HCT116 (cell line): ENCODE measurements around the gene DENND4A. TPM values are rescaled to one million over a fixed set of nuclear protein-coding genes. Genes with fewer than 3 reads are reported as not detected.

ENCODE experiments used
- ATAC-seq: fragments of 200-7000 bp; cut with Tn5 transposase; 2 replicates; pipeline ENCODE4 v1.9.1; 2020; ENCODE audit warnings: mild to moderate bottlenecking, moderate library complexity
- BruUV-seq: library from RNA; stranded (reverse); fragments of 400-500 nt; replicated peaks from 2 replicates; lab custom pipeline; 2021; lab: Mats Ljungman, UMichigan
- CTCF ChIA-PET: fragments of 300-600 bp; sonication (Branson Sonifier 250); formaldehyde crosslinking; loops from one replicate; lab custom pipeline; 2021; ENCODE audit warnings: antibody characterized with exemption; lab: Charles Lee
- POLR2A ChIA-PET: fragments of 300-600, 350-600 bp; sonication (Branson Sonifier 250); formaldehyde crosslinking; loops from one replicate; lab custom pipeline; 2021; ENCODE audit warnings: antibody characterized with exemption; lab: Charles Lee
- RAD21 ChIA-PET, 2 experiments: fragments of 300-600 bp; sonication (Branson Sonifier 250); formaldehyde crosslinking; loops; one replicate each; lab custom pipeline; 2023; ENCODE audit warnings: low total read pairs in 2 of 2; ENCODE audit not compliant: uncharacterized antibody in 2 of 2, unreplicated experiment in 2 of 2, low non-redundant PET in 1 of 2; lab: Charles Lee
- DNase-seq: peaks from one replicate; pipeline ENCODE4 v3.0.0-alpha.2; 2010; ENCODE audit warnings: low read depth, low spot score
- H2AFZ ChIP-seq: fragments of 200-600 bp; shearing (Covaris generic), sonication (generic); 2 replicates; pipeline ENCODE4 v1.6.1; 2017; ENCODE audit warnings: low read depth, mixed run types, mixed read lengths, antibody characterized with exemption, low read length; ENCODE audit not compliant: poor library complexity, severe bottlenecking
- H3K27ac ChIP-seq: 2 replicates; pipeline ENCODE4 v1.5.1; 2012; ENCODE audit warnings: low read depth, low read length
- H3K27me3 ChIP-seq: fragments of 200-600 bp; sonication (generic); 2 replicates; pipeline ENCODE4 v1.6.1; 2016; ENCODE audit warnings: mixed run types, low read length, mixed read lengths; ENCODE audit not compliant: insufficient read depth
- H3K36me3 ChIP-seq, 2 experiments: fragments of 200-500 bp in 1 of 2; fragments of 200-600 bp in 1 of 2; sonication (Bioruptor generic) in 1 of 2; sonication (generic) in 1 of 2; 2 replicates each; pipeline versions ENCODE4 v1.5.1 to v1.6.1; 2014 to 2016; ENCODE audit warnings: low read length in 2 of 2, inconsistent platforms in 1 of 2, mixed read lengths in 1 of 2, mixed run types in 1 of 2; ENCODE audit not compliant: insufficient read depth in 2 of 2, control insufficient read depth in 1 of 2
- H3K4me1 ChIP-seq, 2 experiments: fragments of 200-600 bp in 1 of 2; sonication (generic) in 1 of 2; 2 replicates each; pipeline versions ENCODE4 v1.5.1 to v1.6.1; 2012 to 2017; ENCODE audit warnings: low read length in 2 of 2, inconsistent platforms in 1 of 2, mild to moderate bottlenecking in 1 of 2, mixed read lengths in 1 of 2, mixed run types in 1 of 2, moderate library complexity in 1 of 2; ENCODE audit not compliant: insufficient read depth in 2 of 2, control insufficient read depth in 1 of 2
- H3K4me2 ChIP-seq: fragments of 200-600 bp; sonication (generic); 2 replicates; pipeline ENCODE4 v1.6.1; 2017; ENCODE audit warnings: mixed run types, low read length, mixed read lengths
- H3K4me3 ChIP-seq, 2 experiments: fragments of 200-600 bp in 1 of 2; sonication (generic) in 1 of 2; replicated peaks in 1 of 2; 2 replicates each; pipeline ENCODE4 v1.5.1; 2011 to 2016; ENCODE audit warnings: low read length in 2 of 2, control low read depth in 1 of 2, low read depth in 1 of 2, mild to moderate bottlenecking in 1 of 2, mixed read lengths in 1 of 2, mixed run types in 1 of 2
- H3K79me2 ChIP-seq: fragments of 200-600 bp; sonication (generic); 2 replicates; pipeline ENCODE4 v1.6.1; 2017; ENCODE audit warnings: mild to moderate bottlenecking, mixed run types, low read length, moderate library complexity, mixed read lengths; ENCODE audit not compliant: insufficient read depth
- H3K9ac ChIP-seq: fragments of 200-600 bp; sonication (generic); 2 replicates; pipeline ENCODE4 v1.6.1; 2016; ENCODE audit warnings: low read length, mixed read lengths
- H3K9me2 ChIP-seq: fragments of 200-600 bp; sonication (generic), shearing (Covaris generic); 2 replicates; pipeline ENCODE4 v1.6.1; 2017; ENCODE audit warnings: mixed run types, mild to moderate bottlenecking, moderate library complexity; ENCODE audit not compliant: insufficient read depth
- H3K9me3 ChIP-seq, 2 experiments: fragments of 200-500 bp in 1 of 2; fragments of 200-600 bp in 1 of 2; sonication (Bioruptor generic) in 1 of 2; sonication (generic) in 1 of 2; 2 replicates each; pipeline ENCODE4 v1.6.1; 2014 to 2017; ENCODE audit warnings: low read length in 2 of 2, mixed read lengths in 2 of 2, inconsistent platforms in 1 of 2, low read depth in 1 of 2, mild to moderate bottlenecking in 1 of 2, mixed run types in 1 of 2, moderate library complexity in 1 of 2; ENCODE audit not compliant: control insufficient read depth in 1 of 2, insufficient read depth in 1 of 2
- H4K20me1 ChIP-seq: fragments of 200-600 bp; sonication (generic), shearing (Covaris generic); 2 replicates; pipeline ENCODE4 v1.6.1; 2017; ENCODE audit warnings: mixed run types, mild to moderate bottlenecking, moderate library complexity; ENCODE audit not compliant: insufficient read depth
- ATF3 ChIP-seq: IDR thresholded peaks from 2 replicates; pipeline ENCODE4 v1.6.1; 2012
- CBX3 ChIP-seq: IDR thresholded peaks from 2 replicates; pipeline ENCODE4 v1.6.1; 2012; ENCODE audit warnings: low read depth
- CEBPB ChIP-seq: IDR thresholded peaks from 2 replicates; pipeline ENCODE4 v1.6.1; 2012; ENCODE audit warnings: low read depth
- EGR1 ChIP-seq: IDR thresholded peaks from 2 replicates; pipeline ENCODE4 v1.6.1; 2012; ENCODE audit warnings: low read depth
- ELF1 ChIP-seq: IDR thresholded peaks from 2 replicates; pipeline ENCODE4 v1.6.1; 2012; ENCODE audit warnings: low read depth, borderline replicate concordance
- EZH2 ChIP-seq: fragments of 200-600 bp; sonication (generic); IDR thresholded peaks from 2 replicates; pipeline ENCODE4 v1.6.1; 2017; ENCODE audit warnings: antibody characterized with exemption, mixed run types
- EZH2phosphoT487 ChIP-seq: fragments of 200-600 bp; IDR thresholded peaks from 2 replicates; pipeline ENCODE4 v1.6.1; 2018; ENCODE audit warnings: antibody characterized with exemption, borderline replicate concordance
- JUND ChIP-seq: IDR thresholded peaks from 2 replicates; pipeline ENCODE4 v1.6.1; 2012
- RAD21 ChIP-seq: IDR thresholded peaks from 2 replicates; pipeline ENCODE4 v1.6.1; 2012; ENCODE audit warnings: low read depth, mild to moderate bottlenecking
- SIN3A ChIP-seq: IDR thresholded peaks from 2 replicates; pipeline ENCODE4 v1.6.1; 2012; ENCODE audit warnings: low read depth
- SRF ChIP-seq: IDR thresholded peaks from 2 replicates; pipeline ENCODE4 v1.6.1; 2012; ENCODE audit warnings: low read depth
- YY1 ChIP-seq: IDR thresholded peaks from 2 replicates; pipeline ENCODE4 v1.6.1; 2011; ENCODE audit warnings: low read length, low read depth, moderate library complexity, mild to moderate bottlenecking; ENCODE audit not compliant: insufficient replicate concordance; ENCODE audit errors: extremely low read depth
- intact Hi-C: fragments of 100-400 bp; cut with micrococcal nuclease; formaldehyde crosslinking; loops from 2 replicates; pipeline ENCODE4 v1.10.0; 2022
- total RNA-seq: library from RNA; stranded (reverse); gene quantifications from one replicate; pipeline ENCODE4 v1.2.1, GENCODE V29; 2021; ENCODE audit not compliant: unreplicated experiment

The DENND4A gene
- total RNA-seq, 1 experiment from 2014 or later, result 9.1 TPM

GRCh38 chr15:65834603-65835282 lies 42.6 kb upstream of the DENND4A start:
- H3K27ac ChIP-seq, result no peak overlapping the region
- no peaks in the 10 kb centered on the region for H3K9me3 ChIP-seq
- ATAC-seq (no peak), DNase-seq (no peak)
- H2AFZ ChIP-seq, result no peak overlapping the region
- H3K4me2 ChIP-seq, result no peak overlapping the region
- no TSS peak for BruUV-seq
- no peak overlapping the region for H3K4me3 ChIP-seq
- no peaks in the 10 kb centered on the region for H4K20me1 ChIP-seq
- H3K9me2 ChIP-seq, result no peaks in the 10 kb centered on the region
- RAD21 ChIA-PET, result no interaction called here
- H3K36me3 ChIP-seq, result no peaks in the 10 kb centered on the region
- no peaks in the 10 kb centered on the region for H3K79me2 ChIP-seq
- no peaks in the 10 kb centered on the region for H3K27me3 ChIP-seq
- intact Hi-C loops, result loop anchor here (5.0 to 10.0 kb wide), 2 partner anchors 237 to 520 kb away; no protein-coding TSS in a partner anchor
- H3K4me1 ChIP-seq, result peaks cover 19 to 27% of the 10 kb centered on the region in 2 experiments
- TF ChIP-seq SIN3A, result no peak
- no peak for TF ChIP-seq CBX3
- TF ChIP-seq ELF1, result no peak
- no peak for TF ChIP-seq RAD21
- TF ChIP-seq EZH2, result no peak
- no peak for TF ChIP-seq EZH2phosphoT487
- no peak for TF ChIP-seq ATF3
- TF ChIP-seq JUND, result no peak
- TF ChIP-seq CEBPB, result no peak
- no peak for TF ChIP-seq YY1
- no peak for TF ChIP-seq EGR1
- no peak for TF ChIP-seq SRF
- TF ChIP-seq, all 23 proteins: peak for 0
- POLR2A ChIA-PET, result no interaction called here
- no peak overlapping the region for H3K9ac ChIP-seq
- CTCF ChIA-PET, result interaction anchor here (1.2 to 3.0 kb wide), 4 partner anchors 8 to 28 kb away, joined by 3 to 13 read pairs (median 3); no protein-coding TSS in a partner anchor
